22Rv1 (cell line): ENCODE data around the gene PDE3B.

Experiments
- ZFX ChIP-seq: fragments of 450-650 bp; IDR thresholded peaks from 2 replicates; pipeline ENCODE4 v1.6.1; 2017; ENCODE audit warnings: antibody characterized with exemption, borderline replicate concordance
- TF ChIP-seq, protein P1 (sequence below): fragments of 450-650 bp; IDR thresholded peaks from 2 replicates; pipeline ENCODE4 v1.5.1; 2017; ENCODE audit warnings: mild to moderate bottlenecking

DNA sequence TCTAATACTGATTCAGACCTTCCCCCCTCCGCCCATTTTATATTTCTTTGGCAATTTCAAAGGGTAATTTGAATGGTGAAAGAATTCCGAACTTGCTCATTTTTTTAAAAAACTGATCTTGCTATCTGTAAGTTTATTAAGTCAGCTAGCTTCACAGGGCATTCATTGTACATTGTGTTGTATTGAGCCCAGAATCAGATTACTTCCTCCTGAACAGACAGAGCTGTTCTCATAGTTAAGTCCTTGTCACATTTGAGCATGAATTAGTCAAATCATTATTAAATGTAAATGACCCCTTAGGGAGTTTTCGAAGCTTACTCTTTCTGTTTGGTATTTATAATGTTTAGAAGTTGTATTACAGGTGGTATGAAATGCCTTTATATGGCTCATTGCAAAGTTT, 214.0 kb downstream of the PDE3B start:
- TF ChIP-seq, protein P1, sequence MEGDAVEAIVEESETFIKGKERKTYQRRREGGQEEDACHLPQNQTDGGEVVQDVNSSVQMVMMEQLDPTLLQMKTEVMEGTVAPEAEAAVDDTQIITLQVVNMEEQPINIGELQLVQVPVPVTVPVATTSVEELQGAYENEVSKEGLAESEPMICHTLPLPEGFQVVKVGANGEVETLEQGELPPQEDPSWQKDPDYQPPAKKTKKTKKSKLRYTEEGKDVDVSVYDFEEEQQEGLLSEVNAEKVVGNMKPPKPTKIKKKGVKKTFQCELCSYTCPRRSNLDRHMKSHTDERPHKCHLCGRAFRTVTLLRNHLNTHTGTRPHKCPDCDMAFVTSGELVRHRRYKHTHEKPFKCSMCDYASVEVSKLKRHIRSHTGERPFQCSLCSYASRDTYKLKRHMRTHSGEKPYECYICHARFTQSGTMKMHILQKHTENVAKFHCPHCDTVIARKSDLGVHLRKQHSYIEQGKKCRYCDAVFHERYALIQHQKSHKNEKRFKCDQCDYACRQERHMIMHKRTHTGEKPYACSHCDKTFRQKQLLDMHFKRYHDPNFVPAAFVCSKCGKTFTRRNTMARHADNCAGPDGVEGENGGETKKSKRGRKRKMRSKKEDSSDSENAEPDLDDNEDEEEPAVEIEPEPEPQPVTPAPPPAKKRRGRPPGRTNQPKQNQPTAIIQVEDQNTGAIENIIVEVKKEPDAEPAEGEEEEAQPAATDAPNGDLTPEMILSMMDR: no peak
- TF ChIP-seq ZFX: no peak
